GM21526 (cell line): ENCODE measurements around the gene FHAD1.

Experiments
- ATAC-seq: cut with Tn5 transposase; IDR thresholded peaks from one replicate; pipeline ENCODE4 v1.9.1; 2021; ENCODE audit warnings: moderate library complexity; ENCODE audit not compliant: unreplicated experiment, low FRiP score

The FHAD1 gene

GRCh38 chr1:15245593-15246360 lies 1.2 kb upstream of the FHAD1 start:
- no peak for ATAC-seq

- ATAC-seq, result no peak
Observed at GRCh38 chr1:15248216-15248615, 1.2 kb downstream of the FHAD1 start.

- ATAC-seq, result no peak
Observed at GRCh38 chr1:15249081-15249480, 2.1 kb downstream of the FHAD1 start.

- no peak for ATAC-seq
Observed at GRCh38 chr1:15251857-15252835, 5.1 kb downstream of the FHAD1 start.

GRCh38 chr1:15254559-15254958 lies 7.5 kb downstream of the FHAD1 start:
- no peak for ATAC-seq

- ATAC-seq, result no peak
Observed at GRCh38 chr1:15255582-15256149, 8.6 kb downstream of the FHAD1 start.

GRCh38 chr1:15256584-15256983 lies 9.6 kb downstream of the FHAD1 start:
- ATAC-seq, result no peak

- ATAC-seq, result no peak
Observed at GRCh38 chr1:15257309-15257708, 10.3 kb downstream of the FHAD1 start.

- no peak for ATAC-seq
Observed at GRCh38 chr1:15258833-15259621, 12.0 kb downstream of the FHAD1 start.

- ATAC-seq, result no peak
Observed at GRCh38 chr1:15259622-15260007, 12.6 kb downstream of the FHAD1 start.

GRCh38 chr1:15260418-15261154 lies 13.6 kb downstream of the FHAD1 start:
- no peak for ATAC-seq

GRCh38 chr1:15261155-15262002 lies 14.4 kb downstream of the FHAD1 start:
- no peak for ATAC-seq

- no peak for ATAC-seq
Observed at GRCh38 chr1:15262003-15262377, 15.0 kb downstream of the FHAD1 start.

GRCh38 chr1:15262706-15263105 lies 15.7 kb downstream of the FHAD1 start:
- ATAC-seq, result no peak

GRCh38 chr1:15264769-15265168 lies 17.7 kb downstream of the FHAD1 start:
- no peak for ATAC-seq

GRCh38 chr1:15271196-15271595 lies 24.2 kb downstream of the FHAD1 start:
- no peak for ATAC-seq

GRCh38 chr1:15272009-15272781 lies 25.2 kb downstream of the FHAD1 start:
- ATAC-seq, result no peak

GRCh38 chr1:15272782-15273127 lies 25.7 kb downstream of the FHAD1 start:
- no peak for ATAC-seq
